HUDEP-2 (cell line): ENCODE data around the gene FAM20C.

Source experiments
- DNase-seq, 76 experiments: peaks; one replicate each; lab custom pipeline; 2025; ENCODE audit not compliant: unreplicated experiment in 76 of 76; lab: John Stamatoyannopoulos, UW

FAM20C gene

GRCh38 chr7:221978-222715, 29.8 kb downstream of the FAM20C start:
- DNase-seq: no peak

GRCh38 chr7:222716-223041, 30.3 kb downstream of the FAM20C start:
- DNase-seq: no peak

- DNase-seq: no peak
These were observed 30.9 kb downstream of the FAM20C start for GRCh38 chr7:223118-223800.

GRCh38 chr7:223861-224260, 31.5 kb downstream of the FAM20C start:
- no peak for DNase-seq

GRCh38 chr7:226281-226895, 34.0 kb downstream of the FAM20C start:
- DNase-seq: no peak

- no peak for DNase-seq
These were observed 35.6 kb downstream of the FAM20C start for GRCh38 chr7:227926-228325.

GRCh38 chr7:228610-229009, 36.2 kb downstream of the FAM20C start:
- no peak for DNase-seq

- DNase-seq: no peak
These were observed 37.0 kb downstream of the FAM20C start for GRCh38 chr7:229184-229964.

- no peak for DNase-seq
These were observed 37.9 kb downstream of the FAM20C start for GRCh38 chr7:230274-230673.

- DNase-seq: no peak
These were observed 38.9 kb downstream of the FAM20C start for GRCh38 chr7:231030-231857.

- DNase-seq: no peak
These were observed 39.5 kb downstream of the FAM20C start for GRCh38 chr7:231858-232246.

GRCh38 chr7:232410-233248, 40.3 kb downstream of the FAM20C start:
- DNase-seq: no peak

GRCh38 chr7:233249-234035, 41.1 kb downstream of the FAM20C start:
- no peak for DNase-seq

GRCh38 chr7:234051-234707, 41.8 kb downstream of the FAM20C start:
- DNase-seq: no peak

- DNase-seq: no peak
These were observed 42.6 kb downstream of the FAM20C start for GRCh38 chr7:234708-235553.

- DNase-seq: no peak
These were observed 43.4 kb downstream of the FAM20C start for GRCh38 chr7:235576-236395.

- no peak for DNase-seq
These were observed 44.6 kb downstream of the FAM20C start for GRCh38 chr7:236967-237366.
